HT1080 (cell line): ENCODE measurements around the gene RPRD1B. TPM values are rescaled to one million over a fixed set of nuclear protein-coding genes. Genes with fewer than 3 reads are reported as not detected.
"Not testable (repeated sequence)": the region's sequence is repeated elsewhere in the genome, so short reads cannot be mapped to it uniquely, and the experiment has no call there.

Experiments used
- DNase-seq: peaks from one replicate; pipeline ENCODE4 v3.0.0-alpha.2; 2015; ENCODE audit warnings: low read depth
- total RNA-seq: library from RNA; depleted of rRNA; stranded (reverse); fragments of >200 nt; shearing (Covaris generic); gene quantifications from 2 replicates; pipeline ENCODE4 v1.2.3, GENCODE V29; 2014

The RPRD1B gene
- total RNA-seq, 1 experiment from 2014 or later, result 21.2 TPM

DNA sequence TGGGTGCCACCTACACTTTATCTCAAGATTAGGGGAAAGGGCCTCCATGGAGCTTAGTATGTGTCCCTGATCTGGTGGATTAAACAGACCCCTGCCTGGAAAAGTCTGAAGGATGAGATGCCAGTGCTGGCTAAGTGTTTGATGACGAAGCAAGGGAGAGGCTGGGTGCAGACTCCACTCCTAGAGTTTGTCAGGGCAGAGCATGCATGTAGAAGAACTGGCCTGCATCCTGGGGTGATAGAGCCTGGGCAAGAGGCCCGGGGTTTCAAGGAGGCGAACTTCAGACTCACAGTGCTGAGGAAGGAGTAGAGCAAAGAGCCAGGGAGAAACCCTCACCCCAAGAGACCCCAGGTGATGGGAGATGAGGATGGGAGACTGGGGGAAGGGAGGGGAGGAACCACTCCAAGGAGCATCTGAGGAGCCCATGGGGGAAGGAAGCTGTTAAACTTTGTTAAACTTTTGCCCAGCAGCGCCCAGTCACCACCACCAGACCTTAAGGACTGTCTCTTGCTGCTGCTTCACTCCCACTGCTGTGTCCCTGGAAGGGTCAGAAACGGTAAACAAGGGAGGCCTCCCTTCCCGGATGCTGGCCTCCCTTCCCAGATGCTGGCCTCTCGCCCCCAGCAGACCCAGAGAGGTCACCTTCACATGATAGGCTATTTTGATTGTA is 61.6 kb downstream of the RPRD1B start:
- peak; percentile 13 for DNase-seq

DNA sequence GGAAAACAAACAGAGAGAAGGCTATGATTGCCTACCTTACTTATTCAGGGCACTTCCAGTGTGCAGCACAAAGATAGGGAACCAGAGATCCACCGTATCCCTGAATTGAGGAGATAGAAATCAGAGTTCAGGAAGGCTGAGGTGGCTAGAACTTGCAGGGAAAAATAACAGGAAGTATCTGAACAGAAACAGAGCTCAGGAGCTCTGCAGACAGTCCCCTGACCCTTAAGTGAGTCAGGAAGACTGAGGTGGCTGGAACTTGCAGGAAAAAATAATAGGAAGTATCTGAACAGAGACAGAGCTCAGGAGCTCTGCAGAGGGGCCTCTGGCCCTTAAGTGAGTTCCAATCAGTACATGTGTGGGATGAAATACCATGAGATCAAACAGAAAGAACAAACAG is 65.4 kb downstream of the RPRD1B start:
- DNase-seq, result peak; percentile 54

DNA sequence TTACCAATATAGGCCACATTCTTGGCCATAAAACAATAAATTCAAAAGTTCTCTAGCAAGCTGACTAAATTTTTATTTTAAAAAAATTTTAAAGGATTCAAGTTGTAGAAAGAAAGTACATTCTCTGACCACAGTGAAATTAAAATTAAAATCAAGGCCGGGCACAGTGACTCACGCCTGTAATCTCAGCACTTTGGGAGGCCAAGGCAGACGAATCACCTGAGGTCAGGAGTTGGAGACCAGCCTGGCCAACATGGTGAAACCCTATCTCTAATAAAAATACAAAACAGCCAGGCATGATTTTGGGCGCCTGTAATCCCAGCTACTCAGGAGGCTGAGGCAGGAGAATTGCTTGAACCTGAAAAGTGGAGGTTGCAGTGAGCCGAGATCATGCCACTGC is 68.7 kb downstream of the RPRD1B start:
- DNase-seq, result not testable (repeated sequence)

DNA sequence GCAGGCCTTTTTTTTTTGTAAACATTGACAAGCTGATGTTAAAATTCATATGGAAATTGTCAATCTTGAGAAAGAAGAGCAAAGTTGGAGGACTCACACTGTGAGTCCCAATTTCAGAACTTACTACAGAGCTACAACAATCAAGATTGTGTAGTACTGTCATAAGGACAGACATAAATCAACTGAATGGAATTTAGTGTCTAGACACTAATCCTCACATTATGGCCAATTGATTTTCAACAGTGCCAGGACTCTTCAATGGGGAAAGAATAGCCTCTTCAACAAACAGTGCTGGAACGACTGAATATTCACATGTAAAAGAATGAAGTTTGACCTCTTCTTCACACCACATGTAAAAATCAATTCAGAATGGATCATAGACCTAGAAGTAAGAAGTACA is 70.7 kb downstream of the RPRD1B start:
- DNase-seq, result no peak

DNA sequence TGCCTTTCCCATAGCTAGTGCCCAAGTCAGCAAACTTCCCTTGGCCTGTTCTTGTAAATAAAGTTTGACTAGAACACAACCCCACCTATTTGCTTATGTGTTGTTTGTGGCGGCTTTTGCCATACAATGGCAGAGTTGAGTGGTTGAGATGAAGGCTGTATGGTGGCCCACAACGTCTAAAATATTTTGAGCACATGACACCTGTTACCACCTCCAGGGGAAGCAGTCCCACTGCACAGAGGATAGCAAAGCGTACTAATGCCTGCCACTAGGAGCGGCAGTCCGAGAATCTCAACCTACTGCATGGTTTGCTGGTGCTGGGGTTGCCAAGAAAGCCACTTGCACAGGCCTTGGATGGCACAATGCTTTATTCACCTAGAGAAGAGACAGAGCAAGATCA is 72.9 kb downstream of the RPRD1B start:
- DNase-seq, result no peak

DNA sequence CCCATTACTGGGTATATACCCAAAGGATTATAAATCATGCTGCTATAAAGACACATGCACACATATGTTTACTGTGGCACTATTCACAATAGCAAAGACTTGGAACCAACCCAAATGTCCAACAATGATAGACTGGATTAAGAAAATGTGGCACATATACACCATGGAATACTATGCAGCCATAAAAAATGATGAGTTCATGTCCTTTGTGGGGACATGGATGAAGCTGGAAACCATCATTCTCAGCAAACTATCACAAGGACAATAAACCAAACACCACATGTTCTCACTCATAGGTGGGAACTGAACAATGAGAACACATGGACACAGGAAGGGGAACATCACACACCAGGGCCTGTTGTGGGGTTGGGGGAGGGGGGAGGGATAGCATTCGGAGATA is 73.8 kb downstream of the RPRD1B start:
- not testable (repeated sequence) for DNase-seq

DNA sequence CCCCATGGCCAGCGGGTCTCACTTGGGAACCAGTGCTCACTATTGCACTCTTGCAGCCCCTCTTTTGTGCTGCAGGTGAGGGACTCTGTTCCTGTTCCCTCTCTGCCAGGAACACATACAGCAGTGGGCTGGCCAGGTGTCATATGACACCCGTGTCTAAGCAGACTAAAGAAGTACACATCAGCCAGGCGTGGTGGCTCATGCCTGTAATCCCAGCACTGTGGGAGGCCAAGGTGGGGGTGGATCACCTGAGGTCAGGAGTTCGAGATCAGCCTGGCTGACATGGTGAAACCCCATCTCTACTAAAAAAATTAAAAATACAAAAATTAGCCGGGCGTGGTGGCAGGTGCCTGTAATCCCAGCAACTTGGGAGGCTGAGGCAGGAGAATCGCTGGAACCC is 74.4 kb downstream of the RPRD1B start:
- not testable (repeated sequence) for DNase-seq

DNA sequence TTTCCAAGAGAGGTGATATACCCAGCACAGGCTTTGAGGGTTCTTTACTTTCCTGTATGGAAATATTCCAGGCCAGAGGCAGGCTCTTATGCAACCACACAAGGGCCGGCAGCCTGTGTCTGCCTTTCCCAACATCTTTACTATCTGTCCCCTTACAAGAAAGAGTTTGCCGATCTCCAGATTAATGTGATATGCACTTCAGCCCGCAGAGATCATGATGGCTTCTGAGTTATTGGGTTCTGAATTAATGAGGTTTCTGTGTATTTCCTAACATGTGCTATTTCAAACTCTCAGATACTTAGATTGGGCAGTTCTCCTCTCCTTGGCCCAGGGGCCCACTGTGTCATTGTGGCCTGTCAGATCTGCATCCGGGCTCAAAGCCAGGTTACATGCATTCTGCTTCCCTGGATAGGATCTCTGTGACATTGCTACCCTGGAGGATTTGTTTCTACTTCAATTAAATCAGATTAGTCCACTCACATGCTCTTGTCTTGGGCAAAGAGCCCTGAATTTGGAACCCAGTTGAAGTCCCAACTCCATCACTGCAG is 75.0 kb downstream of the RPRD1B start:
- DNase-seq, result no peak

DNA sequence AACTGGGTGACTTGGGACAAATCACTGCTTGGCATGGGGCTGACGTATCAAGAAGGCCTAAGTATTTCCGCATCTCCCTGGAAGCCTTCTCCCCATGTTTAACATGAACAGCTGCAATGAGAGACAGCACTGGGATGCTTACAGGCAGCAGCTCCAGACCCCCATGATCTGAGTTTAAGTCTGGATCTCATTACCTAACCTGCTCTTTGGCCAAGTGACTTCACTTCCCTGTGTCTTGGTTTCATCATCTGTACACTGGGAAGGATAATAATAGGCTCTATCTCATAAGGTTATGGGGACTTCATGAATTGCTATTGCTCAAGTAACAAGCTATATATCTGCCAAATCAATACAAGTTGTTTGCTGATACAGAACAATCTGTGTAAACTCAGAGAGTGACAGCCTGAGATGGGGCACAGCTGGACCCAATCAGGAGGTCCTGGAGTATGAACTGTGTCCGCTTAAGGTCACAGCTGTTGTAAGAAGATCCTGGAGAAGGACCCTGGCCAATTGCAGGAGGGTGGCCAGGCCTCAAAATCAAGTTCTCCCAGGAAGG is 75.5 kb downstream of the RPRD1B start:
- no peak for DNase-seq

DNA sequence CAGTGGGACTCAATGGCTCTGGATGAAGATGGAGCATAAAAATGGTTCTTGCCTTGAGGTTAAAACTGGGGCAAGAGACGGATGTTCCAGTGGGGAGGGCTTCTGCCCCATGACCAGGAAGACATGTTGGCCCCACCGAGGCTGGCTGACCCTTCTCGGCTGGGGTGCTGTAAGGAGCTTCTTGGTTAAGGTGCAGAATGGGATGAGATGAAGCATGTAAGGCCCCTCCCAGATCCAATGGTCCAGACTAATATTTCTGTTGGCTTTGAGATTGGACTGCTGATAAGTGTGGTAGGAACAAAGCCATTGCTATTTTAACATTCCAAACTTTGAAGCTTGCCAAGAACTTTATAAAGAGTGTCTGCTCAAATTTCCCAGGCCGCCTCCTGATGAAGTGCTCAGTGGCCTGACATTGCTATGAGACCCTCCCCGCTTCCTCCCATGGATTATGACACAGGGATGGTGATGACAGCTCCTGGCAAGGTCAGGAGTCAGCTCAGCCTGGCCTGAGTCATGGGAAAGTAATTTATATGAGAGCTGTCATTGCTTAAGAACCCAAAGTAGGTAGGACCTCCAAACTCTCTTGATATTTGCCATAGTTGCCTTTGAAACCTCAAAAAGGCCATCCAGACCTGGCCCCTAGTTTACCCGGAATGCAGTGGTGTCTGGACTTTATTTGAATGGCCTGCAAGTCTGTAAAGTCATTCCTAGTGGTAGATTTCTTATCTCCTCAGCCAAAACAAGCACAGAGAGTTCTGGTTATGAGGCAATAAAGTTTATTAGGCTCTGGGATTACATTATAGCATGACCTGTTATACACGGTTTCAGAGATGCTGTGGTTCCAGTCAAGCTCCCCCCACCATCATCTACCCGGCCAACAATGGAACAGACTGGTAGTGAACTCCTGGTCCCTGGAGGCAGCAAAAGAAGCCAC is 76.3 kb downstream of the RPRD1B start:
- DNase-seq, result peak; percentile 97

DNA sequence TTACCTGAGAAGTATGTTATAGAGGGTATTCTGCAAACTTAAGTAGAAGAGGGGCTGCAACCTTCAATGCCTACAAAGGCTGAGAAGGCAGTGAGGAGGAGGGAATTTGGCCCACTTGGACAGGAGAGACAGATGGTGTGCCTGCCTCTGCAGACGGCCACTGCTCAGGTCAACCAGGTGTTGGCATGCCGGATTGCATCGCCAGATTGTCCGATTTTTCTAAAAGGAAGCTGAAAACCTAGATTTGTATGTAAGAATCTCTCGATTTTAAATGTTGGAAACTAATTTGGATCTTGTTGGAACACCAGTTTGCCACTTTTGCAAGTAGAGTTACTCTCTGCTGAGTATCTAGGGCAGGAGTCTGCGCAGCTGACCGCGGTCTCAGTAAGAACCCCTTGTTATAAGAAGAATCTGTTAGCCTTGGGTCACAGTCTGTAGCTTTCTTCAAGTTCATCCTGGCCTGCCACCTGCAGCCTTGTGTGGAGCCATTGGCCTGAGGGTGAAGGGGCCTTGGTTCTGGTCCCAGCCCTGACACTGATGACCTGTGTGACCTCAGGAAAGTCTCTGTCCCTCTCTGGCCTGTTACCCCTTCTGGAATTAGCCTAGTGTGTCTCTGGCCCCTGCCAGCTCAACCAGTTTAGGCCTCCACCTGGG is 77.1 kb downstream of the RPRD1B start:
- no peak for DNase-seq

DNA sequence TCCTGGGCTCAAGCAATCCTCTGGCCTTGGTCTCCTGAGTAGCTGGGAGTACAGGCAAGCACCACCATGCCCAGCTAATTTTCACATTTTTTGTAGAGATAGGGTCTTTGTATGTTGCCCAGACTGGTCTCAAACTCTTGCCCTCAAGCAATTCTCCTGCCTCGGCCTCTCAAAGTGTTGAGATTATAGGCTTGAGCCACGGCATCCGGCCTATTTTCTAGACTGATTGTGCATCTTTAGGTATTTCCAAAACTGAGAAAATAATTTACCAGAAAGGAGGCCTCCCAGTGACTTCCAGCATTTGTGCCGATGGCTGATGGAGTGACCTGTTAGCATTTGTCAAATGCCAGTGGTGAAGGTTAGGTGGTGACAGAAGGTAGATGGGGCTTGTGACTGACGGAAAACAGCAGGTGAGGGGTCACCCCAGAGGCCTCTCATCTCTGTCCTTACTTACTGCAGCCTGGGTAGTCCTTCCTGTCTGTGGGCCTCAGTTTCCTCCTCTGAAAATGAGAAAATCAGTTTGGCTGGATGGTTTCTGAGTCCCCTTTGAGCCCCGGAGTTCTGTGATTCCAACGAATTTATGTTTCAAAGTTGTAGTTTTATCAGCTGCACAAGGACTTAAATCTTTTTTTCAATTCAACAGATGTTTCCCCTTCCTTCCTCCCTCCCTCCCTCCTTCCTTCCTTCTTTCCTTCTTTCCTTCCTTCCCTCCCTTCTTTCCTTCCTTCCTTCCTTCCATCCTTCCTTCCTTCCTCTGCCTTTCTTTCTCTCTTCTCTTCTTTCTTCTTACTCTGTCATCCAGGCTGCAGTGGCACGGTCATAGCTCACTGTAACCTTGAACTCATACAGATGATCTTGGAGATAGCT is 78.1 kb downstream of the RPRD1B start:
- no peak for DNase-seq

DNA sequence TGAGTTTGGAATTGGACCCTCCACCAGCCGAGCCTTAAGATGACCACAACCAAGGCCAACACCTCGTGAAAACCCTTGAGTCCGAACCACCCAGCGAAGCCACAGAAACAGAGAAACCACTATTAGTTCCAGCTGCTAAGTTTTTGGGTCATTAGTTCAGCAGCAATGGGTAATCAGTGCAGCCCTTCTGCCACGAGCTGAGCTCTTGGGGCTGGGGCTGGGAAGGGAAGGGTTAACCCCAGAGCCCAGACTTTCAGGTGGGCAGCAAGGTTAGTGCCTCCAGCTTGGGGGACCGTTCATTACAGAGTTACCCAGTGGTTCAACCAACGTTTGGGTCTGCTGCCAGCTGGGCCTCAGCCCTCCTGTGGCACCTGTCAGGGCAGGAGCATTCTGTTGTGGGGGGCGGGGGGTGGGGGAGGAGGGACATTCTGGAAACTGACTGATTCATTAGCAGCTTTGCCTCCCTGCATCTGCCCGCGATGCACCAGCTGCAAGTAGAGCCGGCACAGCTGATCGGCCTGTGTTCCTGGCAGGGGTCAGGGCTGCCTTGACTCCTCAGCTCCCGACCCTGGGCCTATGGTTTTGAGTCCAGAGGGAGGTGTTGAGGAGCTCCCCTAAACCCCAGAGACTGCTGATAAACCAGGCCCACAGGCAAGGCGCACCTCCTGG is 78.8 kb downstream of the RPRD1B start:
- no peak for DNase-seq

DNA sequence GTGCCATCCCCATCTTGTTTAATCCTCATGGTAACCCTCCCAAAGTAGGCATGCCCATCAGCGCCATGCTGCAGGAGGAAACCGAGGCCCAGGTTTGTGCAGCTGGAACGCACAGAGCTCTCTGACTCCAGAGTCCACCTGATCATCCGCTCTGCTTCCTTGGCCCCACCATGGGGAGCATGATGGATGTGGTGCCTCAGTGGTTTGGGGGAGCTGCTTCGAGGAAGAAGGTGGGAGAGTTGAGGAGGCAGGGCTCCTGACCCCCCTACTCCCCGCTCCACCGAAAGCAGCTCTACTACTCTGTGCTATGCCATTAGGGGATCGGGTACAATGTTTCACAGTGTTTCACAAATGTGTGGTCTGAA is 79.4 kb downstream of the RPRD1B start:
- DNase-seq, result no peak

DNA sequence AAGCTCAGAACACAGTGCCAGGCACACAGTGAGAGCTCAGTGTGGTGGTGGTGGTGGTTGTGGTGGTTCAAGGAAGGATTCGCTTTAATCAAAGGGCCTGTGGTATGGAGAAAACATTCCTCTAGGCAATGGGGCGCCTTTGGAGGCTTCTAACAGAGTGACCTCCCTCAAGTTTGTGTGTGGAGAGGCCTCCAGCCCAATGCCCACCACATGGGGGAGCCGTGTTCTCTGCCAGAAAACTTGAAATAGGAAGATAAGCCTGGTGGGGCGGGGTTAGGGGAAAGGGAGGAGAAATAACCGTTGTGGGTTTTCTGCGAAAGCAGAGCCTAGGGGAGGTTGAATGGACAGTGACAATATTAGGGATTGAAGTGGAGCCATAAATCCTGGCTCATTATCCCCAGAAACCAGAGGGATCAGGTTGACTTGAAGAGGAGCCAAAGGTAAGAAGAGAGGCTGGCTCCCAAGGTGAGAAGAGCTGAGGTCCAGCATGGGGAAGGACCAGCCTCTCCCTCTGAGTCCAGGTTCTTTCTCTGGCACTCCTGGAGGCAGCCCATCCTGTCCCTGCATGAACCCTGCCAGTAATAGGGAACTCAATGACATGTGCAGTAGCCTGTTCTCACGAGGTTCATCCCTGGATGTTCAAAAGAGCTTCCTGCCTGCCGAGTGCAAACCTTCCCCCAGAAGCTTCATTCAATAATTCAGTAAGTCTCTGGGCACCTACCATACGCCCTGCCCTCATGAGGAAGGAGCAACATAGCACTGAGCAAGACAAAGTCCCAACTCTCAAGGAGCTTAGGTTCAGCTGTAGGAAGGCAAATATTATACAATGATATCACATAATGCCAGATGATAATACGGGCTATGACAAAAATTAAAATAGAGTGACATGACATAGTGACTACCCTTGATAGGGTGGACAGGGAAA is 80.1 kb downstream of the RPRD1B start:
- no peak for DNase-seq

DNA sequence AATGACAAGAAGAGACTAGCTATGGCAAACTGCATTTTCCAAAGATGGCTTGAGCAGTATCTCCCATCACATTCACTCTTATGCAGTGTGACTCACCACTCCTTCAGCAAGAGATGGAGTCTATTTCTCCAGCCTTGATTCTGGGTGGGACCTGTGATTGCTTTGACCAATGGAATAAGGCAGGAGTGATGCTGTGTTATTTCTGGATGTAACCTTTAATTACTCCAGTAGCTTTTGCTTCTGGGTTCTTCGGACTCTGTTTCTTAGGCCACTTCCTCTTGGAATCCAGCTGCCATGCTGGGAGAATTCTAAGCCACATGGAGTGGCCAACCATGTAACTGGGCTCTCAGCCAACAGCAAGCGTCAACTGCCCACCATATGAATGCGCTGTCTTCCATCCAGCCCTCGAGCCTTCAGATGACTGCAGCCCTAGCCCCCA is 80.8 kb downstream of the RPRD1B start:
- DNase-seq, result peak; percentile 64

DNA sequence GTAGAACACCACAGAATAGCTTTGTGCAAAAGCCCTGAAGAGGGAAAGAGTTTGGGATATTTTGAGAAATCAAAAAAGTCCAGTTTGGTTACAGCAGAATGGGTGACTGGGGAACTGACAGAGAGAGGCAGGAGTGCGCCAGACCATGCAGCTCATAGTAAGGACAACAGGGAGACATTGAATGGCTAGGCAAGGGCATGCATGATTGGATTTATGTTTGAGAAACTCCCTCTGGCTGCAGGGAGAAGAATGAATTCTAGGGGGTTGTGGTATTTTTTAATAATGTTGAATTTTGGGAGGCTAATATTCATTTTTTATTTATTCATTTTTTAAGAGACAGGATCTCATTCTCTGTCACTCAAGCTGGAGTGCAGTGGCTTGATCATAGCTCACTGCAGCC is 81.7 kb downstream of the RPRD1B start:
- no peak for DNase-seq

DNA sequence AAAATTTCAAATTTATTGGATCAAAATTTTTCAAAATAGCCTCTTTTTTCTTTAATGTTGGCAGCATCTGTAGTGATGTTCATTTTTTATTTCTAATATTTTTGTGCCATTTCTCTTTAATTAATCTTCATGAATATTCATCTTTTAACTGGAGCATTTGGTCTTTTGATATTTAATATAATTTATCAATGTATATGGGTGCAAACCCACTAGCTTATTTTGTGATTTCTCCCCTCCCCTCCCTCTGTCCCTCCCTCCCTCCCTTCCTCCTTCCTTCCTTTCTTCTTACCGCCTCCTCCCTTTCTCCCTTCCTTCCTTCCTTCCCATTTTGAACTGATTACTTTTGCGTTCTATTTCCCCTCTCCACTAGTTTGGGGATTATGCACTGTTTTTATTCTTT is 82.3 kb downstream of the RPRD1B start:
- DNase-seq, result no peak
